Stimulated activated memory B cell treated with anti-CD40 and anti-IgM and Interleukin-4, amounts not matched to agents 10 μg/mL and 1 μg/mL and 100 μg/mL, for 72 hours (primary cell): ENCODE measurements around the gene NELFA.

Experiments used
- ATAC-seq: fragments of 150-1000 bp; cut with Tn5 transposase; 2 replicates; pipeline ENCODE4 v1.10.0; 2021
- H3K27ac Mint-ChIP-seq: one replicate; pipeline ENCODE4 v1.8.0; 2022; ENCODE audit warnings: mild to moderate bottlenecking, mixed read lengths
- H3K27me3 Mint-ChIP-seq: one replicate; pipeline ENCODE4 v1.8.0; 2022; ENCODE audit warnings: mixed read lengths
- H3K36me3 Mint-ChIP-seq: one replicate; pipeline ENCODE4 v1.8.0; 2022; ENCODE audit warnings: mixed read lengths
- H3K4me1 Mint-ChIP-seq: one replicate; pipeline ENCODE4 v1.8.0; 2022; ENCODE audit warnings: mixed read lengths
- H3K4me3 Mint-ChIP-seq: one replicate; pipeline ENCODE4 v1.8.0; 2022; ENCODE audit warnings: mild to moderate bottlenecking, moderate library complexity, mixed read lengths
- H3K9me3 Mint-ChIP-seq: one replicate; pipeline ENCODE4 v1.8.0; 2022; ENCODE audit warnings: mixed read lengths

NELFA gene

DNA sequence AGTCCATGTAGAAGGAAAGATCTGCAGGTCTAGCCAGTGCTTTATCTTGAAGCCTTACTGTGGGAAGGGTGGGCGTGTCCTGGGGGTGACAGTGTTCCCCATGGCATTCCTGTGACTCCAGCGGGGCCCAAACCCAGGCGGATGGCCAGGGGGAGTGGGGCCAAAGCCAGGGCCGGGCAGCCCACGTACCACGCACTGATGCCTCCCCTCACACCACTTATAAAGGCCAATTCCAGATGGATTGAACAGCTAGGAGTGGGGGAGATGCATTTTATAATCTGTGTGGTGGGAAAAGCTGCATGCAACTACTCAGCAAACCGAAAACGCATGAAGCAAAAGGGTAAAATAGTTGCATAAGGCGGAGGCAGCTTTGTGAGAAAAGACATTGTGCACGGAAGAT lies 36.4 kb downstream of the NELFA start:
- Mint-ChIP-seq H3K27me3 (no peaks in the 10 kb centered on the region), H3K27ac (no peak overlapping the region), H3K9me3 (no peaks in the 10 kb centered on the region), H3K36me3 (peaks cover 75% of the 10 kb centered on the region), H3K4me3 (no peak overlapping the region), H3K4me1 (no peaks in the 10 kb centered on the region)
- no peak for ATAC-seq

DNA sequence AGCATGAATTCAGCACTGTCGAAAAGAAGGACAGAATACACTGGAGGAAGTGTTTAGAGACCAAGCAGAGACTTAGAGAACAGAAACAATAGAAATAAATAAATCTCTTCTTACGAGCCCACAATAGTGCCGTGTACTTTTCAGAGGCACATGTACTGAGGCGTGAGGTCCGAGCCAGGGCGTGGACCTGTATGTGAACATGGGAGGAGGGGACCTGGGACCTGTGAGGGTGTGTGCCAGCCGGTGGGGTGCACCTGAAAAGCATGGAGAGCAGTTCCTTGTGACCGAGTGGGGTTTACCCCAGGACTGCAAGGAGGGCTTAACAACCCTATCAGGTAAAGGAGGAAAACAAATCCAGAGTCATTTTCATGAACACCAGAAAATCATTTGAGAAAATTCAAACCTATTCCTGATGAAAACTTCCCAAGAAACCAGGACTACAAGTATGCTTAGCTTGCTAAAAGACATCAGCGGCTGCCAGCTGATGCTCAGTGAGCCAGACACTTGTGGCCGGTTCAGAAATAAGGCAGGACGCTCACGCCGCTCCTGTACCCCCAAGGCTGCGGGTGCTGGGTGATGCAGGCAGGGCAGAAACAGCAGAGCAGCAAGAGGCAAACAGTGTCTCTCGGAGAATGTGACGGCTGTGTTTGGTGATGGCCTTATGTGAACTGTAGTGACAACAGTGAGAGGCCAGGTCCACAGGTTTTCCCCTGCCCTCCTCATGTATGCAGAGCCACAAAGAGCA lies 37.1 kb downstream of the NELFA start:
- Mint-ChIP-seq H3K4me3 (no peak overlapping the region), H3K27me3 (no peaks in the 10 kb centered on the region), H3K4me1 (no peaks in the 10 kb centered on the region), H3K27ac (no peak overlapping the region), H3K36me3 (peaks cover 69% of the 10 kb centered on the region), H3K9me3 (no peaks in the 10 kb centered on the region)
- ATAC-seq, result no peak

DNA sequence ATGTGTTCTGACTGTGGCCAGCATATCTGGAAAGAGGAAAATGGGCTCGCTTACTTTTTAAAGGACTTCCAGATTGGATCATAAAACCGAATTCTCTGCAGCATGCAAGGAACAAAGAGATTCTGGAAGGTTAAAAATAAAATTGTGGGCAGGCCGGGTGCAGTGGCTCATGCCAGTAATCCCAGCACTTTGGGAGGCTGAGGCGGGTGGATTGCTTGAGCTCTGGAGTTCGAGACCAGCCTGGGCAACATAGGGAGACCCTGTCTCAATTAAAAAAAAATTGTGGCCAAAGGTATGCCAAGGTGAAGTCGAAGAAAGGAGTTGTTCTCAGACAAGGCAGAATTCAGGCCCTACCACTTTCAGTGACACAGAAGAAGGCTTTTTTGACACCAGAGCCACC lies 37.8 kb downstream of the NELFA start:
- H3K4me1 Mint-ChIP-seq, result no peaks in the 10 kb centered on the region
- no peaks in the 10 kb centered on the region for H3K9me3 Mint-ChIP-seq
- H3K27me3 Mint-ChIP-seq, result no peaks in the 10 kb centered on the region
- ATAC-seq, result no peak
- H3K4me3 Mint-ChIP-seq, result no peak overlapping the region
- H3K36me3 Mint-ChIP-seq, result peaks cover 65% of the 10 kb centered on the region
- H3K27ac Mint-ChIP-seq, result no peak overlapping the region

DNA sequence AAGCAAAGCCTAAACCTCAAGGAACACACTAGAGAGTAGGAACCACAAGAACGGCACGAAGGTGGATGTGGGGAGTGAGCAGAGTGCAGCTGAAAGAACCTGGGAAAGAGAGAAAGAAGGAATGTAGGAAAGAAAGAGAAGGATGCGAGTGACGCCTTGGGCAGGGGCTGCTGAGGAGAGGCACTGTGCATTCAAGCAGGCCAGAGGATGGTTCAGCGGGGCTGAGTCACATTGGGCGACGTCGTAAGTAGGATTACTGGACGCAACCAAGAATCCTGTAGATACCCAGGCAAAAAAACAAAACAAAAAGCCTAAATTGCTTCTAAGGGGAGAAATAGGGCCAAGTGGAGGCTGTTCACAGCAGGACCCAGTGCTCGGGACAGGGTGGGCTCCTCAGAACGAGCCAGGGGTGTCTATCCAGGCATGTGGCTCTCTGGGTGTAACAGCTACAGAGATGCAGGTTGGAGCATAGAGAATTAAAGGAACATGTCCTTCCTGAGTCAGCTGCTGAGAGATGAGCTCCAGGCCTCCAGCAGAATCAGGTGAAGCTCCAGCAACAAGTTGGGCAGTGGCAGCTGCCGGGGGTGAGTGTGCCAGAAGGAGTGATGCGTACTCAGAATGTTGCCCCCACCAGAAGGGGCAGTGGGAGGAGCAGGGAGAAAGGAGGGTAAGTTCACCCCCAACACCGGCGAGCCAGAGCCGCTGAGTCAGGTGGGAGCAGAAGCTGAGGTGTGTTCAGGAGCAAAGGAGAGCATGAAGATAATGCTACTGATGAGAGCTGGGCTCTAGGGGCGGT lies 38.6 kb downstream of the NELFA start:
- Mint-ChIP-seq H3K36me3 (peaks cover 65% of the 10 kb centered on the region), H3K4me1 (no peaks in the 10 kb centered on the region), H3K9me3 (no peaks in the 10 kb centered on the region), H3K27ac (no peak overlapping the region), H3K4me3 (no peak overlapping the region), H3K27me3 (no peaks in the 10 kb centered on the region)
- ATAC-seq, result no peak

DNA sequence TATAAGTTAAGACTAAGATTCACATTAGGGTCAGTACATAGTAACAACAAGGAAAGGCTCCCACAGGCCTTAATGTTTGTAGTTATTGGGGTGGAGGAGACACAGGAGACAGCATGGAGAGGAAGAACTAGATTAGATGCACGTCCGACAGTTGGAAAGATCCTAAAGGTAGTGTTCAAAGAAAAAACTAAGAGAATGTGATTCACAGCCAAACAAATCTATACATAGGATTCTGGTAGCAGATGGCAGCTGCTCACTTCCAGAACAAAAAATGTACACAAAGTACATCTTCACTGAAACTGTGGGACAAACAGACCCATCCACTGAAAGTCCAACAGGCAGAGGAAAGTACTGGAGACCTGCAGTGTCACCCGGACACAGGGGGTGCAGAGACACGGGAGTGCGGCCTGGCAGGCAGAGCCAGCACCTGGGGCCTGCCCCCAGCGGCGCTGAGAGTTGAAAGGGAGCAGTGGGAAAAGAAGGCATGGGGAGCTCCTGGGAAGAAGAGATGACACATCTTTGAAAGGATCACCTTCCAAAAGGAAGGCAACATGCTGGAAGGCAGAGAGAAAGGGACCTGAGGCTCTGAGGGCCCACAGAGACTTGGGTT lies 40.0 kb downstream of the NELFA start:
- no peak for ATAC-seq
- Mint-ChIP-seq H3K4me3 (no peak overlapping the region), H3K27ac (no peak overlapping the region), H3K9me3 (no peaks in the 10 kb centered on the region), H3K36me3 (peaks cover 63% of the 10 kb centered on the region), H3K4me1 (no peaks in the 10 kb centered on the region), H3K27me3 (no peaks in the 10 kb centered on the region)

DNA sequence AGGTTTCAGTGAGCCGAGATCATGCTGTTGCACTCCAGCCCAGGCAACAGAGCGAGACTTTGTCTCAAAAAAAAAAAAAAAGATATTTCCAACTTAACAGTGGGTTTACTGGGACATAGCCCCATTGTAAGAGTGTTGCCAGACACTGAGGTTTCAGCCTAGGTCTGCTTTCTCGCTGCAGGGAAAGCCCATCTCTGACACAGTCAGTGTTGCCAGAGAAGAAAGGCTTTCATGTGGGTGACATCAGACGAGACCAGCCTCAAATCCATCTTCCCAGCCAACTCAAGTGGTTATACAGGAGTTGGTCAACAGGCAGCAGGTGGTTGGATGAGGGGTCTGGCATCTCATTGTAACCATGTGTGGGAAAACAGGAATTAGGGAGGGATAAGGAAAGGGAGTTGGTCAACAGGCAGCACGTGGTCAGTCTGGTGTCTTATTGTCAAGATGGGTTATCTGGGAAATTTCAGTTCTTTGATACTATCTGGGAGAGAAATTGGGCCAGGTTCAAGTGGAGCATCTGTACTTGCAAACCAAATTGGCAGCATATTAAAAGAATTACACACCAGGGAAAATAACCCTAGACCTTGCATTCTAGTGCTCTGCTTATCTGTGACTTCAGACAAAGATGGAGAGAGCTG lies 41.1 kb downstream of the NELFA start:
- H3K9me3 Mint-ChIP-seq, result no peaks in the 10 kb centered on the region
- ATAC-seq, result no peak
- H3K36me3 Mint-ChIP-seq, result peaks cover 64% of the 10 kb centered on the region
- no peaks in the 10 kb centered on the region for H3K4me1 Mint-ChIP-seq
- no peak overlapping the region for H3K4me3 Mint-ChIP-seq
- no peaks in the 10 kb centered on the region for H3K27me3 Mint-ChIP-seq
- H3K27ac Mint-ChIP-seq, result no peak overlapping the region

DNA sequence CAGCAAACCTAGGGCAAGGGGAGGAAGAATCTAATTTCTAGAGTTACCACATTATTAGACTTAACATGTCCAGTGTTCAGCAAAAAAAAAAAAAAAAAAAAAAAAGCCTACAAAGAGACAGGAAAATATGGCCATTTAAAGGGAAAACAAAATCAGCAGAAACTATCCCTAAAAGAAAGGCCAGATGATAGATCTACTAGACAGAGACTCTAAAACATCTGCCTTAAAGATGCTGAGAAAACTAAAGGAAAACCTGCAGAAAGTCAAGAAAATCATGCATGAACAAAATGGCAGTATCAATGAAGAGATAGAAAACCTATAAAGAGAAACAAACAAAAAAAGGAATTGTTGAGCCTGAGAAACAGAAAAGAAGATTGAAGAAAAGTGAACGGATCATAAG lies 43.8 kb downstream of the NELFA start:
- Mint-ChIP-seq H3K4me1 (no peaks in the 10 kb centered on the region), H3K27me3 (no peaks in the 10 kb centered on the region), H3K36me3 (peaks cover 72% of the 10 kb centered on the region), H3K27ac (no peak overlapping the region), H3K9me3 (no peaks in the 10 kb centered on the region), H3K4me3 (no peak overlapping the region)
- ATAC-seq, result no peak

DNA sequence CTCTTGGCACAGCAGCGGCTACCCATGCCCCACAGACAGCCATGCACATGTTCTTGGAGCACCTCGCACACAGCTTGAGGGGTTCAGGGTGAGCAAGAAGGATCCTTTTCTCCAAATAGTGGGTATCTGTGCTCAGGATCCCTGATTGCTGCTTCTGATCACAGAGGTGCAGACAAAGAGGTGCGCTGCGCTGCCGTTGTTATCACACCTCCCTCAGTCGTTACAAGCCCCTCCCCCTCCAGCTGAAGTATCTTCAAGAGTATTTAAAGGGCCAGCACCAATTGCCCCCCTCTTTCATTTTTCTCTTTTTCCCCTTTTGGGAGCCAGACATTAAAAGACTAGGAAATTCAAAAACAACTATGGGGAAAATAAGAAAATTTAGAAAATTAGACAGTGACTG lies 44.3 kb downstream of the NELFA start:
- no peaks in the 10 kb centered on the region for H3K27me3 Mint-ChIP-seq
- H3K4me3 Mint-ChIP-seq, result no peak overlapping the region
- peaks cover 70% of the 10 kb centered on the region for H3K36me3 Mint-ChIP-seq
- ATAC-seq, result no peak
- H3K9me3 Mint-ChIP-seq, result no peaks in the 10 kb centered on the region
- H3K27ac Mint-ChIP-seq, result no peak overlapping the region
- H3K4me1 Mint-ChIP-seq, result no peaks in the 10 kb centered on the region

DNA sequence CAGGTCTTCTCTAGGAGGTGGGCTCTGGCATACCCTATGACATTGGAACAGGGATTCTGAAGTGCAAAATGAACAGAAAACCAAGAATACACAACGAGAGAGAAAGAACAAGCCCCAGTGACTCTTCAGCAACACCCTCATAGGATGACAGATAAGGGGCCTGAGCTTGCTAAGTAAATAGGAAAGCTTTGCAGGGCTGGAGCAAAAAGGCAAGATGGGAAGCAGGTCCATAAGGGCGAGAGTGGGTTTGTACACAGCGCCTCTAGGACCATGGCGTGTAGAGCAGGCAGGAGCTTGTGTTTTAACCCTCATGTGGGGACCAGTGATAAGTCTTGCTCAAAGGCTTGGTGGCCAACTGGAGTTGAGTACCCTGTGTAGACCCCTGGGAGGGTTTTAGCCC lies 45.8 kb downstream of the NELFA start:
- Mint-ChIP-seq H3K4me3 (no peak overlapping the region), H3K27me3 (no peaks in the 10 kb centered on the region), H3K9me3 (no peaks in the 10 kb centered on the region), H3K36me3 (peaks cover 74% of the 10 kb centered on the region), H3K4me1 (no peaks in the 10 kb centered on the region), H3K27ac (no peak overlapping the region)
- ATAC-seq, result no peak

DNA sequence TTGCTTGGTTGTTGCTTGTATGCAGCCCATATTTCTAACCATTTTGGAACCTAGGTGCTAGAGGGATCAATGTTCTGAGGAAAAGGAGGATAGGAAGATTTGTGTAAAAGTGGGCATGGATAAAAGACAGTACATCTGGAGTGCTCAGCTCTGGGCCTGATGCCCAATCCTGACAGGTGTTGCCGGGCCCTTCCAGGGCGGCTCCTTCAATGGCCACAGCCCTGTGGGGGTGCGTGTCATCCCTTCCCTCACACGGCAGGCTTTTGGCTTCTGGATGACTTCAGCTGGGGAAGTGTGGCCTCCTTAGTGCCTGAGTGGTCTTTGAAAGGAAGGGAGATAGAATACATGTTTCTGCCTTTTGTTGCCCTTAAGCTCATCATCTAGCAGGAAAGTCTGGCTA lies 47.2 kb downstream of the NELFA start:
- no peaks in the 10 kb centered on the region for H3K9me3 Mint-ChIP-seq
- peaks cover 80% of the 10 kb centered on the region for H3K36me3 Mint-ChIP-seq
- no peaks in the 10 kb centered on the region for H3K4me1 Mint-ChIP-seq
- no peak overlapping the region for H3K27ac Mint-ChIP-seq
- ATAC-seq, result no peak
- H3K4me3 Mint-ChIP-seq, result no peak overlapping the region
- no peaks in the 10 kb centered on the region for H3K27me3 Mint-ChIP-seq

DNA sequence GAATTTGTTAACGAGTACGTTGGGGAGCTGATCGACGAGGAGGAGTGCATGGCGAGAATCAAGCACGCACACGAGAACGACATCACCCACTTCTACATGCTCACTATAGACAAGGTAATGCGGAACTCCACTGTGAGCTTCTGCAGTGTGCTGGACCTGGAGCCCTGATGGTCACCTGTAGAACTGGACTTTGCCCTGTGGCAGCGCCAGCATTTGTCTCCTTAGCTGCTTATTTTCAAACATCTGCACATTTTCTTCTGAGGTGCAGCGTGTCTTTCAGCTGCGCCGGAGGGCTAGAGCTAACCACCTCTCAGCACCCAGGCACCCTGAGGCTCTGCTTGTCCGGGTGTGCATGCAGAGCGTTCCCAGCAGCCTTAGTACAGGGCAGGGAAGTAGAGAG lies 47.7 kb downstream of the NELFA start:
- Mint-ChIP-seq H3K4me1 (no peaks in the 10 kb centered on the region), H3K9me3 (no peaks in the 10 kb centered on the region), H3K27me3 (no peaks in the 10 kb centered on the region), H3K4me3 (no peak overlapping the region), H3K36me3 (peaks cover 83% of the 10 kb centered on the region), H3K27ac (no peak overlapping the region)
- ATAC-seq, result no peak

DNA sequence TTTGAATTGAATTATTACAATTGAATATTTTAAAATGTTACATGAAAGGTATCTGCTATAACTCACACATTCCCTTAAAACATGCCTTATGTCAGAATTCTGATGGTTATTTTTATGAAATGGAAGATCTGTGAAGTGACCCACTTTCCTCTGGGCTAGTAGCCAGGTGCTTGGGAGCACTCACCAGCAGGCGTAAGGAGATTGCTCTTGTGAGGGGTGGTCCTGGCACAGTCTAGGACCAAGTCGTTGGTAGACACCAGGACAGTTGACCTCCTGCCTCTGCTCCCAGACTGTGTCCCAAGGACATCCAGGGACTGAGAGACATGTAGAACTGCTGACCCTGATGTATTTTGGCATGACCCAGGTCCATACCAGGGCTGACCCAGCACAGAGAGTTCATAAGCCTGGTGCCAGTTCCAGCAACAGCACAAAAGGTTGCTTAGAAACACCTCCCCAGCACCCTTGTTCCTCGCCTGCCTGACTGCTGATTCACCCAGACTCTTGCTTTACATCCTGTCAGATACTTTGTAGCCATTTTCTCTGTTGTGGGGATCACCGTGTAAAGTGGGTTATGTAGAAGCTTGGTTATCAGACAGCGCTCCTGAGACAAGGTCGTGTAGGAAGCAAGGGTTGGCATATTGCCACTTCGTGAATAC lies 48.5 kb downstream of the NELFA start:
- Mint-ChIP-seq H3K9me3 (no peaks in the 10 kb centered on the region), H3K4me3 (no peak overlapping the region), H3K36me3 (peaks cover 83% of the 10 kb centered on the region), H3K4me1 (no peaks in the 10 kb centered on the region), H3K27ac (no peak overlapping the region), H3K27me3 (no peaks in the 10 kb centered on the region)
- no peak for ATAC-seq

DNA sequence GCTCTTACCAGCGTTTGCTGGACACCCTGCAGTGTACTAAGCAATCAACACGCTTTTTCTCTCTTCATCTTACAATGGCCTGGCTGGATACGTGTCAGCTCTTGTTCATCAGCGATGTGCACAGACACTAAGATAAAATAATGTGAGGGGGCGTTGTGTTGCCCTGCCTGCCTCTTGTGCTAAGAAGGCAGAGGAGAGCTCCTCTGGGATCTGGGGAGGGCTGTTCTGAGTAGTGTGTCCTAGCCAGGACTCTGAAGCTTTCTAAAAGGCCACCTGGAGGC lies 49.7 kb downstream of the NELFA start:
- no peaks in the 10 kb centered on the region for H3K9me3 Mint-ChIP-seq
- H3K27me3 Mint-ChIP-seq, result no peaks in the 10 kb centered on the region
- ATAC-seq, result no peak
- H3K4me3 Mint-ChIP-seq, result no peak overlapping the region
- peaks cover 83% of the 10 kb centered on the region for H3K36me3 Mint-ChIP-seq
- H3K4me1 Mint-ChIP-seq, result no peaks in the 10 kb centered on the region
- no peak overlapping the region for H3K27ac Mint-ChIP-seq

DNA sequence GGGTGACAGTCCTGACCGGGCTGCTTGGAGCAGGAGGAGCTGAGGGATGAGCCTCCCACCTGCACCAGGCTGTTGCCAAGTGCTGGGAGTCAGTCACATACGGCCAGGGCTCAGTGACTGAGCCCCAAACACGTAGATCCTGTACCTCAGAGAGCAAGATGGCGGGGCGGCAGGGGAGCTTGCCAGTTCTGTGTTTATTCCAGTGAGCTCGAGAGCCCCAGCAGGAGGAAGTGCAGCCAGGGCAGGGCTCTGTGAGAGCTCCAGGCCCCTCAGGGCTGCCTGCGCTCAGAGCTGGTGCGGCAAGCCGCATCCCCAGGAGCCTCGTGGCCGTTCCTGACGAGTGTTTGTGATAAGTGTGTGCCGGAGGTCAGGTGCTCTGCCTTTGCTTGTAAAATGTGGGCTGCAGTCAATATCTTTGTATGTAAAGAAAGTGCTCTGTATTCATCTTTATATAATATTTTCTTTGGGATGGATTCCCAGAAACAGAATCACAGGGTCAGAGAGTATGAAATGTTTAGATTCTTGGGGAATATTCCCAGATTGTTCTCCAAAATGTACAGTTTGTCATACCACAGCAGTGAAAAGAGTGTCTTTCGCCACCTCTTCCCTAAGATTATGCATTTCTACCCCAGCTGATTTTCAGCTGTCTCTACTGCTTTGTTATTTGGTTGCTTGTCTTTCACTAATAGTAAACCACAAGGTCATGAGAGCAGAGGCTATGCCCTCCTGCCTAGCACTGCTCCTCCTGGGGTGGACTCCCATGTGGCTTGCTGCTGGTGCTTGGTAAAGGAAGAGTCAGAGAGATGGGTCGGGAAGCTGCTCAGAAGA lies 50.3 kb downstream of the NELFA start:
- H3K27ac Mint-ChIP-seq, result no peak overlapping the region
- no peaks in the 10 kb centered on the region for H3K27me3 Mint-ChIP-seq
- ATAC-seq, result no peak
- H3K9me3 Mint-ChIP-seq, result no peaks in the 10 kb centered on the region
- H3K4me3 Mint-ChIP-seq, result no peak overlapping the region
- H3K36me3 Mint-ChIP-seq, result peaks cover 84% of the 10 kb centered on the region
- H3K4me1 Mint-ChIP-seq, result no peaks in the 10 kb centered on the region

DNA sequence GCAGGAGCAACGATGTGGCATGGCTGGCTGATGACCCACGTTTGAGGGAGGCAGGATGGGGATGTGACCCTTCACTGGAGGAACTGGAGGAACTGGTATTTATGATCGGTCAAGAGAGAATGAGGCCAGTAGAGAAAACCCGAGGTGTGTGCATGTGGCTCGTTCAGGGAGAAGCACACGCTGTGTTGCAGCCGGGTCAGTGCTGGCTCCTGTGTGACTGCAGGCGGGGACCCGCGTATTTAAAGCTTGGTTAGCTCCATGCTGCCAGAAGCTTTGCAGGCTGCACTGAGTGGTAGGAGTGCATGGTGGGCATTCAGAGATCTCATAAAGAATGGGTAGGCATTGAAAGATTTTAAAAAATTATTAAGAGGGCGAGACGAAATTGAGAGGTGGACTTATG lies 52.1 kb downstream of the NELFA start:
- no peaks in the 10 kb centered on the region for H3K9me3 Mint-ChIP-seq
- no peak for ATAC-seq
- peaks cover 78% of the 10 kb centered on the region for H3K36me3 Mint-ChIP-seq
- H3K4me1 Mint-ChIP-seq, result no peaks in the 10 kb centered on the region
- H3K27ac Mint-ChIP-seq, result no peak overlapping the region
- H3K4me3 Mint-ChIP-seq, result no peak overlapping the region
- no peaks in the 10 kb centered on the region for H3K27me3 Mint-ChIP-seq
